Measurements from ENCODE around the gene NFIX. TPM values are rescaled to one million over a fixed set of nuclear protein-coding genes. Genes with fewer than 3 reads are reported as not detected.

NFIX gene
- total and polyA plus RNA-seq, 2 experiments from 2014 or later, result 0.06 to 0.14 TPM

DNA sequence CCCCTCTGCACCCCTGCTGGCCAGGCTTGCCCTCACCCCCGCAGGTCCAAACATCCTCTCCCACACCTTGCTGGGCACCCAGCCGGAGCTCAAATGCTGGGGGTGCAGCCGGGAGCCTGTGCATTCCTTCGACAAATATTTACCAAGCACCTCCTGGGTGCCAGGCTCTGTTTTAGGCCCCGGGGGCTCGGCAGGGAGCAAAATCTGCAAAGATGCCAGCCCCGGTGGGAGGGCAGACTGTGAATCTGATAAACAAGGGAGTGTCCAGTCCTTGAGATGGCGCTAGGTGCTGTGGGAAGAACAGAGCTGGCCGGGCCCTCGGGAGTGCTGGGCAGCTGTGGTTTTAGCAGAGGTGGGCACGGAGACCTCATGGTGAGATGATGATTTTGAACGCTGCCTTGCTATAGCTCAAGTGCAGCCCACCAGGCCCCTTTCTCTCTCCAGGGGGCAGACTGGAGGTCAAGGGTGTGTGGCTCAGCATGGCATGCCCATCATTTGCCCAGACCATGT is 10.6 kb downstream of the NFIX start:
- H3K4me1 ChIP-seq (ENCODE audit: insufficient read depth), result peaks cover 16% of the 10 kb centered on the region; the same call in 1 of the 2 replicates
- H3F3A ChIP-seq (replicated peaks; ENCODE audit: low read depth), result 0 out of 2 replicates have a peak, but pooled peaks cover 3% of the 10 kb centered on the region
- H3K4me3 Mint-ChIP-seq, result no peak overlapping the region
- no peak overlapping the region for H3K4me3 ChIP-seq
- DNase-seq (ENCODE audit: low spot score), result no peak
- H3K27me3 Mint-ChIP-seq (ENCODE audit: insufficient read depth, low read depth, poor library complexity), result peaks cover 73% of the 10 kb centered on the region
- ATAC-seq, result no peak
- H3K27ac ChIP-seq (ENCODE audit: low read depth), result no peak overlapping the region
- H3K27ac Mint-ChIP-seq, result no peak overlapping the region
- TF ChIP-seq STAT1 (IDR thresholded peaks at IDR 0.05; ENCODE audit: unreplicated experiment) (no peak), ZNF114 (CRISPR knock-in tag; IDR thresholded peaks at IDR 0.05) (no peak), CREB1 (CRISPR knock-in tag; IDR thresholded peaks at IDR 0.05; ENCODE audit: low read depth) (no peak), JUNB (IDR thresholded peaks at IDR 0.05; ENCODE audit: unreplicated experiment) (no peak), POLR2AphosphoS5 (IDR thresholded peaks at IDR 0.05; ENCODE audit: low read depth) (no peak), EZH2 (IDR thresholded peaks at IDR 0.05; ENCODE audit: low read depth, unreplicated experiment) (no peak), ZNF331 (CRISPR knock-in tag; IDR thresholded peaks at IDR 0.05; ENCODE audit: low read depth) (no peak), EZH2phosphoT487 (IDR thresholded peaks at IDR 0.05; ENCODE audit: unreplicated experiment) (no peak), NANOG (IDR thresholded peaks at IDR 0.05; ENCODE audit: borderline replicate concordance) (no peak)
- TF ChIP-seq, protein P1, sequence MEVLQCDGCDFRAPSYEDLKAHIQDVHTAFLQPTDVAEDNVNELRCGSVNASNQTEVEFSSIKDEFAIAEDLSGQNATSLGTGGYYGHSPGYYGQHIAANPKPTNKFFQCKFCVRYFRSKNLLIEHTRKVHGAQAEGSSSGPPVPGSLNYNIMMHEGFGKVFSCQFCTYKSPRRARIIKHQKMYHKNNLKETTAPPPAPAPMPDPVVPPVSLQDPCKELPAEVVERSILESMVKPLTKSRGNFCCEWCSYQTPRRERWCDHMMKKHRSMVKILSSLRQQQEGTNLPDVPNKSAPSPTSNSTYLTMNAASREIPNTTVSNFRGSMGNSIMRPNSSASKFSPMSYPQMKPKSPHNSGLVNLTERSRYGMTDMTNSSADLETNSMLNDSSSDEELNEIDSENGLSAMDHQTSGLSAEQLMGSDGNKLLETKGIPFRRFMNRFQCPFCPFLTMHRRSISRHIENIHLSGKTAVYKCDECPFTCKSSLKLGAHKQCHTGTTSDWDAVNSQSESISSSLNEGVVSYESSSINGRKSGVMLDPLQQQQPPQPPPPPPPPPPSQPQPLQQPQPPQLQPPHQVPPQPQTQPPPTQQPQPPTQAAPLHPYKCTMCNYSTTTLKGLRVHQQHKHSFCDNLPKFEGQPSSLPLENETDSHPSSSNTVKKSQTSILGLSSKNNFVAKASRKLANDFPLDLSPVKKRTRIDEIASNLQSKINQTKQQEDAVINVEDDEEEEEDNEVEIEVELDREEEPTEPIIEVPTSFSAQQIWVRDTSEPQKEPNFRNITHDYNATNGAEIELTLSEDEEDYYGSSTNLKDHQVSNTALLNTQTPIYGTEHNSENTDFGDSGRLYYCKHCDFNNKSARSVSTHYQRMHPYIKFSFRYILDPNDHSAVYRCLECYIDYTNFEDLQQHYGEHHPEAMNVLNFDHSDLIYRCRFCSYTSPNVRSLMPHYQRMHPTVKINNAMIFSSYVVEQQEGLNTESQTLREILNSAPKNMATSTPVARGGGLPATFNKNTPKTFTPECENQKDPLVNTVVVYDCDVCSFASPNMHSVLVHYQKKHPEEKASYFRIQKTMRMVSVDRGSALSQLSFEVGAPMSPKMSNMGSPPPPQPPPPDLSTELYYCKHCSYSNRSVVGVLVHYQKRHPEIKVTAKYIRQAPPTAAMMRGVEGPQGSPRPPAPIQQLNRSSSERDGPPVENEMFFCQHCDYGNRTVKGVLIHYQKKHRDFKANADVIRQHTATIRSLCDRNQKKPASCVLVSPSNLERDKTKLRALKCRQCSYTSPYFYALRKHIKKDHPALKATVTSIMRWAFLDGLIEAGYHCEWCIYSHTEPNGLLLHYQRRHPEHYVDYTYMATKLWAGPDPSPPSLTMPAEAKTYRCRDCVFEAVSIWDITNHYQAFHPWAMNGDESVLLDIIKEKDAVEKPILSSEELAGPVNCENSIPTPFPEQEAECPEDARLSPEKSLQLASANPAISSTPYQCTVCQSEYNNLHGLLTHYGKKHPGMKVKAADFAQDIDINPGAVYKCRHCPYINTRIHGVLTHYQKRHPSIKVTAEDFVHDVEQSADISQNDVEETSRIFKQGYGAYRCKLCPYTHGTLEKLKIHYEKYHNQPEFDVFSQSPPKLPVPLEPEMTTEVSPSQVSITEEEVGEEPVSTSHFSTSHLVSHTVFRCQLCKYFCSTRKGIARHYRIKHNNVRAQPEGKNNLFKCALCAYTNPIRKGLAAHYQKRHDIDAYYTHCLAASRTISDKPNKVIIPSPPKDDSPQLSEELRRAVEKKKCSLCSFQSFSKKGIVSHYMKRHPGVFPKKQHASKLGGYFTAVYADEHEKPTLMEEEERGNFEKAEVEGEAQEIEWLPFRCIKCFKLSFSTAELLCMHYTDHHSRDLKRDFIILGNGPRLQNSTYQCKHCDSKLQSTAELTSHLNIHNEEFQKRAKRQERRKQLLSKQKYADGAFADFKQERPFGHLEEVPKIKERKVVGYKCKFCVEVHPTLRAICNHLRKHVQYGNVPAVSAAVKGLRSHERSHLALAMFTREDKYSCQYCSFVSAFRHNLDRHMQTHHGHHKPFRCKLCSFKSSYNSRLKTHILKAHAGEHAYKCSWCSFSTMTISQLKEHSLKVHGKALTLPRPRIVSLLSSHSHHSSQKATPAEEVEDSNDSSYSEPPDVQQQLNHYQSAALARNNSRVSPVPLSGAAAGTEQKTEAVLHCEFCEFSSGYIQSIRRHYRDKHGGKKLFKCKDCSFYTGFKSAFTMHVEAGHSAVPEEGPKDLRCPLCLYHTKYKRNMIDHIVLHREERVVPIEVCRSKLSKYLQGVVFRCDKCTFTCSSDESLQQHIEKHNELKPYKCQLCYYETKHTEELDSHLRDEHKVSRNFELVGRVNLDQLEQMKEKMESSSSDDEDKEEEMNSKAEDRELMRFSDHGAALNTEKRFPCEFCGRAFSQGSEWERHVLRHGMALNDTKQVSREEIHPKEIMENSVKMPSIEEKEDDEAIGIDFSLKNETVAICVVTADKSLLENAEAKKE (CRISPR knock-in tag; IDR thresholded peaks at IDR 0.05), result no peak
- TF ChIP-seq, protein P2, sequence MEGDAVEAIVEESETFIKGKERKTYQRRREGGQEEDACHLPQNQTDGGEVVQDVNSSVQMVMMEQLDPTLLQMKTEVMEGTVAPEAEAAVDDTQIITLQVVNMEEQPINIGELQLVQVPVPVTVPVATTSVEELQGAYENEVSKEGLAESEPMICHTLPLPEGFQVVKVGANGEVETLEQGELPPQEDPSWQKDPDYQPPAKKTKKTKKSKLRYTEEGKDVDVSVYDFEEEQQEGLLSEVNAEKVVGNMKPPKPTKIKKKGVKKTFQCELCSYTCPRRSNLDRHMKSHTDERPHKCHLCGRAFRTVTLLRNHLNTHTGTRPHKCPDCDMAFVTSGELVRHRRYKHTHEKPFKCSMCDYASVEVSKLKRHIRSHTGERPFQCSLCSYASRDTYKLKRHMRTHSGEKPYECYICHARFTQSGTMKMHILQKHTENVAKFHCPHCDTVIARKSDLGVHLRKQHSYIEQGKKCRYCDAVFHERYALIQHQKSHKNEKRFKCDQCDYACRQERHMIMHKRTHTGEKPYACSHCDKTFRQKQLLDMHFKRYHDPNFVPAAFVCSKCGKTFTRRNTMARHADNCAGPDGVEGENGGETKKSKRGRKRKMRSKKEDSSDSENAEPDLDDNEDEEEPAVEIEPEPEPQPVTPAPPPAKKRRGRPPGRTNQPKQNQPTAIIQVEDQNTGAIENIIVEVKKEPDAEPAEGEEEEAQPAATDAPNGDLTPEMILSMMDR (conservative IDR thresholded peaks at IDR 0.05; ENCODE audit: low read depth in 2 of 2), result no peak
- TF ChIP-seq, protein P3, sequence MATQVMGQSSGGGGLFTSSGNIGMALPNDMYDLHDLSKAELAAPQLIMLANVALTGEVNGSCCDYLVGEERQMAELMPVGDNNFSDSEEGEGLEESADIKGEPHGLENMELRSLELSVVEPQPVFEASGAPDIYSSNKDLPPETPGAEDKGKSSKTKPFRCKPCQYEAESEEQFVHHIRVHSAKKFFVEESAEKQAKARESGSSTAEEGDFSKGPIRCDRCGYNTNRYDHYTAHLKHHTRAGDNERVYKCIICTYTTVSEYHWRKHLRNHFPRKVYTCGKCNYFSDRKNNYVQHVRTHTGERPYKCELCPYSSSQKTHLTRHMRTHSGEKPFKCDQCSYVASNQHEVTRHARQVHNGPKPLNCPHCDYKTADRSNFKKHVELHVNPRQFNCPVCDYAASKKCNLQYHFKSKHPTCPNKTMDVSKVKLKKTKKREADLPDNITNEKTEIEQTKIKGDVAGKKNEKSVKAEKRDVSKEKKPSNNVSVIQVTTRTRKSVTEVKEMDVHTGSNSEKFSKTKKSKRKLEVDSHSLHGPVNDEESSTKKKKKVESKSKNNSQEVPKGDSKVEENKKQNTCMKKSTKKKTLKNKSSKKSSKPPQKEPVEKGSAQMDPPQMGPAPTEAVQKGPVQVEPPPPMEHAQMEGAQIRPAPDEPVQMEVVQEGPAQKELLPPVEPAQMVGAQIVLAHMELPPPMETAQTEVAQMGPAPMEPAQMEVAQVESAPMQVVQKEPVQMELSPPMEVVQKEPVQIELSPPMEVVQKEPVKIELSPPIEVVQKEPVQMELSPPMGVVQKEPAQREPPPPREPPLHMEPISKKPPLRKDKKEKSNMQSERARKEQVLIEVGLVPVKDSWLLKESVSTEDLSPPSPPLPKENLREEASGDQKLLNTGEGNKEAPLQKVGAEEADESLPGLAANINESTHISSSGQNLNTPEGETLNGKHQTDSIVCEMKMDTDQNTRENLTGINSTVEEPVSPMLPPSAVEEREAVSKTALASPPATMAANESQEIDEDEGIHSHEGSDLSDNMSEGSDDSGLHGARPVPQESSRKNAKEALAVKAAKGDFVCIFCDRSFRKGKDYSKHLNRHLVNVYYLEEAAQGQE (IDR thresholded peaks at IDR 0.05; ENCODE audit: unreplicated experiment), result no peak
- TF ChIP-seq, protein P4, sequence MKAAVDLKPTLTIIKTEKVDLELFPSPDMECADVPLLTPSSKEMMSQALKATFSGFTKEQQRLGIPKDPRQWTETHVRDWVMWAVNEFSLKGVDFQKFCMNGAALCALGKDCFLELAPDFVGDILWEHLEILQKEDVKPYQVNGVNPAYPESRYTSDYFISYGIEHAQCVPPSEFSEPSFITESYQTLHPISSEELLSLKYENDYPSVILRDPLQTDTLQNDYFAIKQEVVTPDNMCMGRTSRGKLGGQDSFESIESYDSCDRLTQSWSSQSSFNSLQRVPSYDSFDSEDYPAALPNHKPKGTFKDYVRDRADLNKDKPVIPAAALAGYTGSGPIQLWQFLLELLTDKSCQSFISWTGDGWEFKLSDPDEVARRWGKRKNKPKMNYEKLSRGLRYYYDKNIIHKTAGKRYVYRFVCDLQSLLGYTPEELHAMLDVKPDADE (IDR thresholded peaks at IDR 0.05), result no peak
- H3K9me2 ChIP-seq (ENCODE audit: insufficient read depth), result no peaks in the 10 kb centered on the region
- H4K20me1 ChIP-seq (replicated peaks; ENCODE audit: insufficient read depth), result no peaks in the 10 kb centered on the region; the same call in 1 of the 2 replicates
- H2AFZ ChIP-seq, result no peak overlapping the region
- H3K4me1 Mint-ChIP-seq, result peaks cover 11% of the 10 kb centered on the region
- no peaks in the 10 kb centered on the region; the same call in 2 of the 3 replicates for H3K36me3 Mint-ChIP-seq (ENCODE audit: low read depth)
- no peak overlapping the region for H3K4me2 ChIP-seq
- peaks cover 86% of the 10 kb centered on the region for H3K27me3 ChIP-seq (ENCODE audit: insufficient read depth)
- H3K79me2 ChIP-seq (replicated peaks; ENCODE audit: insufficient read depth), result no peaks in the 10 kb centered on the region
- no peaks in the 10 kb centered on the region for H3K9me3 Mint-ChIP-seq
- no peaks in the 10 kb centered on the region for H3K36me3 ChIP-seq (ENCODE audit: insufficient read depth)

Data from GM23338 (cell line).